A549 (cell line): Measurements from ENCODE around the gene ITCH. TPM values are rescaled to one million over a fixed set of nuclear protein-coding genes. Genes with fewer than 3 reads are reported as not detected.
A peak's percentile ranks its signal among the peaks of the same experiment; 100 is the strongest.

Source experiments
- ATAC-seq, 2 experiments: fragments of 200-7000 bp in 1 of 2; fragments of >200 bp in 1 of 2; cut with Nextera tagmentation in 1 of 2; cut with Tn5 transposase in 1 of 2; 3 replicates each; pipeline versions ENCODE4 v1.8.0 to v1.9.1; 2018 to 2020; ENCODE audit warnings: mild to moderate bottlenecking in 1 of 2, moderate library complexity in 1 of 2
- CTCF ChIA-PET: fragments of 300-600 bp; sonication (Branson Sonifier 250); formaldehyde crosslinking; extraction: SDS; loops from one replicate; lab custom pipeline; 2021; ENCODE audit warnings: antibody characterized with exemption, inconsistent platforms; lab: Yijun Ruan, JAX
- POLR2A ChIA-PET: fragments of 350-600 bp; formaldehyde crosslinking; extraction: SDS; loops from one replicate; lab custom pipeline; 2021; ENCODE audit warnings: antibody characterized with exemption, inconsistent platforms; lab: Yijun Ruan, JAX
- DNase-seq, 2 experiments: peaks; one replicate each; pipeline versions ENCODE4 v3.0.0 to v3.0.0-alpha.2; 2011 to 2016; ENCODE audit warnings: low read depth in 1 of 2, low spot score in 1 of 2
- FAIRE-seq: peaks from 2 replicates; lab custom pipeline; 2011; peaks lifted over from hg19 to GRCh38; lab: Jason Lieb, UNC
- H3K27ac ChIP-seq, 2 experiments: fragments of >200 bp; sonication (Bioruptor Twin); formaldehyde crosslinking; 3 replicates each; pipeline ENCODE4 v1.5.1; 2016 to 2017
- H3K4me1 ChIP-seq: fragments of >200 bp; sonication (Bioruptor Twin); formaldehyde crosslinking; 3 replicates; pipeline ENCODE4 v1.6.1; 2016
- H3K4me2 ChIP-seq: fragments of >200 bp; sonication (Bioruptor Twin); formaldehyde crosslinking; 3 replicates; pipeline ENCODE4 v1.6.1; 2016
- H3K4me3 ChIP-seq: fragments of >200 bp; sonication (Bioruptor Twin); formaldehyde crosslinking; 3 replicates; pipeline ENCODE4 v1.5.1; 2016
- H3K9me3 ChIP-seq: fragments of >200 bp; sonication (Bioruptor Twin); formaldehyde crosslinking; 3 replicates; pipeline ENCODE4 v1.6.1; 2016
- CEBPB ChIP-seq, 2 experiments: fragments of >200 bp in 1 of 2; sonication (Bioruptor Twin) in 1 of 2; formaldehyde crosslinking in 1 of 2; IDR thresholded peaks; 2 replicates each; pipeline ENCODE4 v1.6.1; 2012 to 2016
- CHD2 ChIP-seq: fragments of 150-350 bp; IDR thresholded peaks from 2 replicates; pipeline ENCODE4 v1.6.1; 2014; ENCODE audit warnings: low read length; ENCODE audit not compliant: partially characterized antibody
- CHD4 ChIP-seq: fragments of 200-600 bp; sonication (generic); IDR thresholded peaks from 2 replicates; pipeline ENCODE4 v1.6.1; 2016; ENCODE audit warnings: antibody characterized with exemption, mild to moderate bottlenecking, borderline replicate concordance
- EP300 ChIP-seq, 2 experiments: fragments of >200 bp; sonication (Bioruptor Twin); formaldehyde crosslinking; IDR thresholded peaks; 2 replicates in 1 of 2; 3 replicates in 1 of 2; pipeline ENCODE4 v1.6.1; 2016 to 2017
- FOSB ChIP-seq: fragments of 250-450 bp; sonication (Bioruptor Pico); IDR thresholded peaks from 2 replicates; pipeline ENCODE4 v1.5.0; 2020; ENCODE audit warnings: mild to moderate bottlenecking, moderate library complexity
- FOXS1 ChIP-seq: fragments of 250-450 bp; sonication (Bioruptor Pico); IDR thresholded peaks from 2 replicates; pipeline ENCODE4 v1.5.0; 2020; ENCODE audit warnings: mild to moderate bottlenecking, moderate library complexity
- JUN ChIP-seq, 2 experiments: fragments of >200 bp; sonication (Bioruptor Twin); formaldehyde crosslinking; IDR thresholded peaks; 2 replicates in 1 of 2; 3 replicates in 1 of 2; pipeline ENCODE4 v1.6.1; 2016 to 2017
- MAZ ChIP-seq: fragments of 150-350 bp; IDR thresholded peaks from 2 replicates; pipeline ENCODE4 v1.6.1; 2014; ENCODE audit warnings: antibody characterized with exemption, low read depth, low read length, borderline replicate concordance
- NFE2L2 ChIP-seq: fragments of 150-350 bp; conservative IDR thresholded peaks from 2 replicates; pipeline ENCODE4 v1.6.1; 2014; ENCODE audit warnings: low read length
- NPAS2 ChIP-seq: fragments of 250-450 bp; sonication (Bioruptor Pico); IDR thresholded peaks from 2 replicates; pipeline ENCODE4 v1.8.0; 2022; ENCODE audit warnings: mild to moderate bottlenecking, moderate library complexity, borderline replicate concordance
- PHF8 ChIP-seq: fragments of 200-600 bp; sonication (generic); IDR thresholded peaks from 2 replicates; pipeline ENCODE4 v1.6.1; 2016; ENCODE audit warnings: low read depth, mild to moderate bottlenecking, antibody characterized with exemption, moderate library complexity, borderline replicate concordance
- POLR2A ChIP-seq: IDR thresholded peaks from 2 replicates; pipeline ENCODE4 v1.6.1; 2012; ENCODE audit warnings: mild to moderate bottlenecking, low read length
- POLR2AphosphoS2 ChIP-seq: conservative IDR thresholded peaks from 2 replicates; pipeline ENCODE4 v1.6.1; 2012; ENCODE audit warnings: low read length, improper control_type of control experiment, inconsistent platforms
- RCOR1 ChIP-seq: fragments of 150-350 bp; IDR thresholded peaks from 2 replicates; pipeline ENCODE4 v1.6.1; 2014; ENCODE audit warnings: antibody characterized with exemption, low read length, low read depth
- TFCP2L1 ChIP-seq: fragments of 250-450 bp; sonication (Bioruptor Pico); IDR thresholded peaks from 2 replicates; pipeline ENCODE4 v1.5.0; 2021; ENCODE audit warnings: mild to moderate bottlenecking
- WGBS: methylation state at CpG from one replicate; pipeline ENCODE4 v1.1.6; 2017; ENCODE audit errors: missing lambda C conversion rate; 5-methylcytosine and 5-hydroxymethylcytosine counted together
- polyA plus RNA-seq, 4 experiments: library from polyadenylated mRNA; depleted of rRNA in 3 of 4; stranded (reverse); fragments of >200 nt; fragmentation: RNase III in 1 of 4; extraction: RNeasy Plus Mini Kit Qiagen cat#74134 plus additional on column Dnase treatment in 1 of 4; gene quantifications; 2 replicates in 3 of 4; 3 replicates in 1 of 4; pipeline ENCODE4 v1.2.3, GENCODE V29; 2011 to 2017
- TF ChIP-seq, protein P1 (sequence below): fragments of >200 bp; sonication (Bioruptor Twin); formaldehyde crosslinking; IDR thresholded peaks from 3 replicates; pipeline ENCODE4 v1.5.1; 2016
- TF ChIP-seq, protein P2 (sequence below): IDR thresholded peaks from 2 replicates; pipeline ENCODE4 v1.6.1; 2012
- TF ChIP-seq, protein P3 (sequence below): fragments of >200 bp; sonication (Bioruptor Twin); formaldehyde crosslinking; IDR thresholded peaks from 3 replicates; pipeline ENCODE4 v1.6.1; 2016
- TF ChIP-seq, protein P4 (sequence below): fragments of 250-450 bp; sonication (Bioruptor Pico); IDR thresholded peaks from 2 replicates; pipeline ENCODE4 v1.5.0; 2021; ENCODE audit warnings: mild to moderate bottlenecking, moderate library complexity, borderline replicate concordance
- TF ChIP-seq, protein P5 (sequence below): IDR thresholded peaks from 2 replicates; pipeline ENCODE4 v1.6.1; 2012

The ITCH gene
- polyA plus RNA-seq, 2 of the 4 experiments (the other 2 are of a cell fraction), result 23.9 to 24.4 TPM

DNA sequence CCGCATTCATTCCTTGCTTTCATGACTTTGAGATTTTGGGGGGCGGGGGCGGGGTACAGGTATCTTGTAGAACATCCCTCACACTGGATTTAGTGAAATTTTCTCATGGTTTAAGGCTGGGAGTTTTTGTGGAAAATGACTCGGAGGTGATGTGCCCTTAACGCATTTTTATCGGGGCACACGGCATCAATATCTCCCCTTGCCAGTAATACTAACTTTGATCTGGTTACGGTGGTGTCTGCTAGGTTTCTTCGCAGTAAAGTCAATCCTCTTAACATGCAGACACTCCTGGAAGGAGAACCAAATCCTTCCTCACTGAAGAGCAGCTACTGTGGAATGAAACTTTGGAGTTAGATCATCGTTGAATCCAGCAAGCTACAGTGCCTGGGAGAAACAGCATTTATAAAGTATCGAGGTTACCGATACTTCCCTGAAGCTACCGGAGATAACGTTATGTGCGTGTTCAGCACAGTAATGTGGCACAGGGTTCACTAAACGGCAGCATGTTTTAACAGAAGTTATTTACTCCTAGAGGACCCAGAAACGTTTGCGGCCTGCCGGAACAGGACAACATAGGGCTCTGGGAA is 151.9 kb downstream of the ITCH start:
- FAIRE-seq, result no peak

DNA sequence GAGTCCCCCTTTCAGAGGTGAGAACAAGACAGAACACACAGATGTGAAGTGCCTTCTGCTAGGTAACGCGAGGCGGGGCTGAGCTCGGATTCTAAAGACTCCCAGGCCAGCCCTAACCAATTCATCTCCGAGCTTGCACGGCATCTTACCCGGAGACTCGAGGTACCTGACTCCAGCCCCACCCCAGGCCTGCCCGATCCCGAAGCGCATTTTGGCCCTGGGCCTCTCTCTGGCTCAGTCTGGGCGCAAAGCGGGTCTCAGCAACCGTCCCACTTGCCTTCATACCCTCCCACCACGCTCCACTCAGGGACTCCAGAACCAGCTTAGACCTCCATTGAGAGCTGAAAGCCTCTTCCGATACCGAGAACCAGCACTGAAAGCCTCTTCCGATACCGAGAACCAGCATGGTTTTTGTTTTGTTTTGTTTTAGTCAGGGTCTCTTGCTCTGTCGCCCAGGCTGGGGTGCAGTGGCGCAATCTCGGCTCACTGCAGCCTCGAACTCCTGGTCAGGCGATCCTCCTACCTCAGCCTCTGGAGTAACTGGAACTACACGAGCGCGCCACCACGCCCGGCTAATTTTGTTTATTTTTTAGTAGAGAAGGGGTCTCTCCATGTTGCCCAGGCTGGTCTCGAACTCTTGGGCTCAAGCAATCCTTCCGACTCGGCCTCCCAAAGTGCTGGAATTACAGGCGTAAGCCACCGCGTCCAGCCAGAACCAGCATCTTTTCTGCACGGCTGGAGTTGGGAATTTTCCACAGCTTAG is 152.6 kb downstream of the ITCH start:
- no peaks in the 10 kb centered on the region for H3K9me3 ChIP-seq
- H3K4me2 ChIP-seq, result peak overlapping the region; percentile 91
- H3K4me1 ChIP-seq, result peaks cover 24% of the 10 kb centered on the region
- ChIA-PET CTCF (interaction anchor here (0.9 to 6.2 kb wide), 7 partner anchors 10 to 219 kb away, joined by 3 to 52 read pairs (median 4); partner anchors contain the start of gene MAP1LC3A), POLR2A (interaction anchor here (0.5 to 2.2 kb wide), 10 partner anchors 10 to 441 kb away, joined by 3 to 12 read pairs (median 3); partner anchors contain the start of genes AHCY, ITCH and PIGU)
- TF ChIP-seq CHD2 (no peak), MAZ (no peak), JUN (IDR thresholded peaks at IDR 0.05) (no peak), CHD4 (peak; percentile 64; the same call in 1 of the 2 replicates), CEBPB (IDR thresholded peaks at IDR 0.05) (peak in 1 of 2 experiments; percentile 61; a peak in 2 of 4 replicates), FOXS1 (CRISPR knock-in tag) (no peak), FOSB (CRISPR knock-in tag) (no peak), POLR2AphosphoS2 (no peak), RCOR1 (no peak)
- DNase-seq, result peak in 1 of 2 experiments; percentile 48
- FAIRE-seq, result no peak
- peak; percentile 44 to 47; a peak in 5 of 6 replicates for ATAC-seq
- 28% methylated on average over 36 of the region's 36 CpGs for WGBS
- H3K4me3 ChIP-seq, result peak overlapping the region; percentile 80
- H3K27ac ChIP-seq, result peak overlapping the region; percentile 95 to 96

More for the DNA sequence above, 151.9 kb downstream of the ITCH start:
- peaks cover 24% of the 10 kb centered on the region for H3K4me1 ChIP-seq
- WGBS, result 76% methylated on average over 19 of the region's 19 CpGs
- TF ChIP-seq FOSB (CRISPR knock-in tag) (no peak), NPAS2 (CRISPR knock-in tag) (no peak), EP300 (IDR thresholded peaks at IDR 0.05) (no peak), TFCP2L1 (CRISPR knock-in tag) (0 out of 2 replicates have a peak, but pooled peaks have one; percentile 6), MAZ (no peak)
- TF ChIP-seq, protein P1, sequence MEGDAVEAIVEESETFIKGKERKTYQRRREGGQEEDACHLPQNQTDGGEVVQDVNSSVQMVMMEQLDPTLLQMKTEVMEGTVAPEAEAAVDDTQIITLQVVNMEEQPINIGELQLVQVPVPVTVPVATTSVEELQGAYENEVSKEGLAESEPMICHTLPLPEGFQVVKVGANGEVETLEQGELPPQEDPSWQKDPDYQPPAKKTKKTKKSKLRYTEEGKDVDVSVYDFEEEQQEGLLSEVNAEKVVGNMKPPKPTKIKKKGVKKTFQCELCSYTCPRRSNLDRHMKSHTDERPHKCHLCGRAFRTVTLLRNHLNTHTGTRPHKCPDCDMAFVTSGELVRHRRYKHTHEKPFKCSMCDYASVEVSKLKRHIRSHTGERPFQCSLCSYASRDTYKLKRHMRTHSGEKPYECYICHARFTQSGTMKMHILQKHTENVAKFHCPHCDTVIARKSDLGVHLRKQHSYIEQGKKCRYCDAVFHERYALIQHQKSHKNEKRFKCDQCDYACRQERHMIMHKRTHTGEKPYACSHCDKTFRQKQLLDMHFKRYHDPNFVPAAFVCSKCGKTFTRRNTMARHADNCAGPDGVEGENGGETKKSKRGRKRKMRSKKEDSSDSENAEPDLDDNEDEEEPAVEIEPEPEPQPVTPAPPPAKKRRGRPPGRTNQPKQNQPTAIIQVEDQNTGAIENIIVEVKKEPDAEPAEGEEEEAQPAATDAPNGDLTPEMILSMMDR, result no peak
- TF ChIP-seq, protein P2, sequence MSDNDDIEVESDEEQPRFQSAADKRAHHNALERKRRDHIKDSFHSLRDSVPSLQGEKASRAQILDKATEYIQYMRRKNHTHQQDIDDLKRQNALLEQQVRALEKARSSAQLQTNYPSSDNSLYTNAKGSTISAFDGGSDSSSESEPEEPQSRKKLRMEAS, result no peak
- TF ChIP-seq, all 56 proteins: peak for 1
- peak overlapping the region; percentile 80; the same call in 2 of the 3 replicates for H3K4me3 ChIP-seq
- POLR2A ChIA-PET, result interaction anchor here (1.1 to 1.2 kb wide), 2 partner anchors 20 to 199 kb away, joined by 3 read pairs; no protein-coding TSS in a partner anchor
- DNase-seq, result no peak
- H3K4me2 ChIP-seq, result peak overlapping the region; percentile 91
- no peaks in the 10 kb centered on the region for H3K9me3 ChIP-seq
- no peak for ATAC-seq
- H3K27ac ChIP-seq, result peak overlapping the region; percentile 6 to 96; a peak in 3 of 6 replicates
- CTCF ChIA-PET, result interaction anchor here (0.6 to 6.2 kb wide), 6 partner anchors 8 to 831 kb away, joined by 3 to 52 read pairs (median 4); no protein-coding TSS in a partner anchor

DNA sequence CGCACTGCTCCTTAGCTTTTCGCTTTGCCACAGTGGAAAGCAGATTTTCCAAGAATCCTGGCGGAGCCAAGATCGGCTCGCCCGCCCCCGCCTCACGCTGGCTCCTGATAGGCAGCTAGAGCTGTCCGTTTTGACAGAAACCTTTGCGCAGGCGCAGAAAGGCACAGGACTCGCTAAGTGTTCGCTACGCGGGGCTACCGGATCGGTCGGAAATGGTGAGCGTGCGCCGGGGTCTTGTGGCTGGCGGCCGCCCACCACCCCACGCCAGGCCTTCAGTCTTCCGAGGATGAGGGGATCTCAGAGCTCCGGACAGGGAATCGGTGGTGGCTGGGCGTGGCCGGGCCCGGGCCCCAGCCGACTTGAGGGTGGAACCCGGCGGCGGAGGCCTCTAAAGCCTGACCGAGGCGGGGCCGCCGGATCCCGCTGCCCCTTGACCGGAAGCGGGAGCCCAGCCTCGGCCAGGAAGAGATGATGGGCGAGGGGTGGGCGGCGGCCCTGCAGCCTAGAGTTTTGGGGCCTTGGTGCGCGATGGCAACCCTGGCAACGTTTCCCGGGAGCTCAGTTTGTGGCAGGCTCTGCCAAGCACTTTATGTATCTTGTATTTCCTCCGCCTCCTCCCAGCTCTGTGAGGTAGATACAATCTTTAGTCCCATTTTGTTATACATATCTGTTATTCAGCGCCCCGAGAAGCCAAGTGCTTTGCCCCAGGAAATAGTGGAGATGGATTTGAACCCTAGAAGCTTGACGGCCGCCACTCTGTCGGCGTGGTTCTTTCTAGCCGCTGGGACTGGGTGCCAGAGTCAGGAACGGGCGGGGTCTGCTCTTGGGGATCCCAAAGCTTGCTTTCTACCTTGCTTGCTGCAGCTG is 153.4 kb downstream of the ITCH start, which contains the start of gene DYNLRB1:
DYNLRB1 (plus strand) TSS at position 176 of the 867 bp plus-strand sequence; CDS start at position 213, 37 bp downstream.
- H3K9me3 ChIP-seq, result no peaks in the 10 kb centered on the region
- H3K4me1 ChIP-seq, result peaks cover 24% of the 10 kb centered on the region
- H3K27ac ChIP-seq, result peak within 1 kb of the TSS; percentile 95 to 96
- peak; percentile 93 to 96 for ATAC-seq
- peak; percentile 93 to 96 for DNase-seq
- peak within 1 kb of the TSS; percentile 80 for H3K4me3 ChIP-seq
- 1% methylated on average over 23 of the region's 59 CpGs for WGBS
- H3K4me2 ChIP-seq, result peak within 1 kb of the TSS; percentile 91
- FAIRE-seq, result no peak
- ChIA-PET CTCF (interaction anchor here (0.8 to 6.2 kb wide), 11 partner anchors 11 to 326 kb away, joined by 3 to 52 read pairs (median 4); partner anchors contain the start of gene MAP1LC3A), POLR2A (interaction anchor here (0.5 to 2.2 kb wide), 13 partner anchors 9 to 440 kb away, joined by 3 to 12 read pairs (median 3); partner anchors contain the start of genes AHCY, ITCH and PIGU)
- TF ChIP-seq, protein P3, sequence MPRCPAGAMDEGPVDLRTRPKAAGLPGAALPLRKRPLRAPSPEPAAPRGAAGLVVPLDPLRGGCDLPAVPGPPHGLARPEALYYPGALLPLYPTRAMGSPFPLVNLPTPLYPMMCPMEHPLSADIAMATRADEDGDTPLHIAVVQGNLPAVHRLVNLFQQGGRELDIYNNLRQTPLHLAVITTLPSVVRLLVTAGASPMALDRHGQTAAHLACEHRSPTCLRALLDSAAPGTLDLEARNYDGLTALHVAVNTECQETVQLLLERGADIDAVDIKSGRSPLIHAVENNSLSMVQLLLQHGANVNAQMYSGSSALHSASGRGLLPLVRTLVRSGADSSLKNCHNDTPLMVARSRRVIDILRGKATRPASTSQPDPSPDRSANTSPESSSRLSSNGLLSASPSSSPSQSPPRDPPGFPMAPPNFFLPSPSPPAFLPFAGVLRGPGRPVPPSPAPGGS, result peak; percentile 80
- no peak for TF ChIP-seq NFE2L2
- peak; percentile 85 for TF ChIP-seq PHF8
- TF ChIP-seq, protein P4, sequence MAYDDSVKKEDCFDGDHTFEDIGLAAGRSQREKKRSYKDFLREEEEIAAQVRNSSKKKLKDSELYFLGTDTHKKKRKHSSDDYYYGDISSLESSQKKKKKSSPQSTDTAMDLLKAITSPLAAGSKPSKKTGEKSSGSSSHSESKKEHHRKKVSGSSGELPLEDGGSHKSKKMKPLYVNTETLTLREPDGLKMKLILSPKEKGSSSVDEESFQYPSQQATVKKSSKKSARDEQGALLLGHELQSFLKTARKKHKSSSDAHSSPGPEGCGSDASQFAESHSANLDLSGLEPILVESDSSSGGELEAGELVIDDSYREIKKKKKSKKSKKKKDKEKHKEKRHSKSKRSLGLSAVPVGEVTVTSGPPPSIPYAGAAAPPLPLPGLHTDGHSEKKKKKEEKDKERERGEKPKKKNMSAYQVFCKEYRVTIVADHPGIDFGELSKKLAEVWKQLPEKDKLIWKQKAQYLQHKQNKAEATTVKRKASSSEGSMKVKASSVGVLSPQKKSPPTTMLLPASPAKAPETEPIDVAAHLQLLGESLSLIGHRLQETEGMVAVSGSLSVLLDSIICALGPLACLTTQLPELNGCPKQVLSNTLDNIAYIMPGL, result peak; percentile 12; the same call in 1 of the 2 replicates
- no peak for TF ChIP-seq EP300 (IDR thresholded peaks at IDR 0.05)
- TF ChIP-seq TFCP2L1 (CRISPR knock-in tag), result peak; percentile 12; the same call in 1 of the 2 replicates
- TF ChIP-seq, protein P5, sequence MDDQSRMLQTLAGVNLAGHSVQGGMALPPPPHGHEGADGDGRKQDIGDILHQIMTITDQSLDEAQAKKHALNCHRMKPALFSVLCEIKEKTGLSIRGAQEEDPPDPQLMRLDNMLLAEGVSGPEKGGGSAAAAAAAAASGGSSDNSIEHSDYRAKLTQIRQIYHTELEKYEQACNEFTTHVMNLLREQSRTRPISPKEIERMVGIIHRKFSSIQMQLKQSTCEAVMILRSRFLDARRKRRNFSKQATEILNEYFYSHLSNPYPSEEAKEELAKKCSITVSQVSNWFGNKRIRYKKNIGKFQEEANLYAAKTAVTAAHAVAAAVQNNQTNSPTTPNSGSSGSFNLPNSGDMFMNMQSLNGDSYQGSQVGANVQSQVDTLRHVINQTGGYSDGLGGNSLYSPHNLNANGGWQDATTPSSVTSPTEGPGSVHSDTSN, result peak; percentile 92
- TF ChIP-seq POLR2A, result peak; percentile 74
- TF ChIP-seq JUN (IDR thresholded peaks at IDR 0.05), result peak; percentile 76 to 88; a peak in 3 of 5 replicates
